GM10266 (cell line): ENCODE measurements around the gene TNRC6C.

Experiments
- DNase-seq: peaks from one replicate; pipeline ENCODE4 v3.0.0; 2012; ENCODE audit errors: extremely low spot score
- TF ChIP-seq, protein P1 (sequence below): IDR thresholded peaks from 2 replicates; pipeline ENCODE4 v1.5.1; 2012; ENCODE audit warnings: mild to moderate bottlenecking, low read depth; ENCODE audit not compliant: control insufficient read depth, insufficient read depth; ENCODE audit errors: missing control alignments

The TNRC6C gene, protein sequence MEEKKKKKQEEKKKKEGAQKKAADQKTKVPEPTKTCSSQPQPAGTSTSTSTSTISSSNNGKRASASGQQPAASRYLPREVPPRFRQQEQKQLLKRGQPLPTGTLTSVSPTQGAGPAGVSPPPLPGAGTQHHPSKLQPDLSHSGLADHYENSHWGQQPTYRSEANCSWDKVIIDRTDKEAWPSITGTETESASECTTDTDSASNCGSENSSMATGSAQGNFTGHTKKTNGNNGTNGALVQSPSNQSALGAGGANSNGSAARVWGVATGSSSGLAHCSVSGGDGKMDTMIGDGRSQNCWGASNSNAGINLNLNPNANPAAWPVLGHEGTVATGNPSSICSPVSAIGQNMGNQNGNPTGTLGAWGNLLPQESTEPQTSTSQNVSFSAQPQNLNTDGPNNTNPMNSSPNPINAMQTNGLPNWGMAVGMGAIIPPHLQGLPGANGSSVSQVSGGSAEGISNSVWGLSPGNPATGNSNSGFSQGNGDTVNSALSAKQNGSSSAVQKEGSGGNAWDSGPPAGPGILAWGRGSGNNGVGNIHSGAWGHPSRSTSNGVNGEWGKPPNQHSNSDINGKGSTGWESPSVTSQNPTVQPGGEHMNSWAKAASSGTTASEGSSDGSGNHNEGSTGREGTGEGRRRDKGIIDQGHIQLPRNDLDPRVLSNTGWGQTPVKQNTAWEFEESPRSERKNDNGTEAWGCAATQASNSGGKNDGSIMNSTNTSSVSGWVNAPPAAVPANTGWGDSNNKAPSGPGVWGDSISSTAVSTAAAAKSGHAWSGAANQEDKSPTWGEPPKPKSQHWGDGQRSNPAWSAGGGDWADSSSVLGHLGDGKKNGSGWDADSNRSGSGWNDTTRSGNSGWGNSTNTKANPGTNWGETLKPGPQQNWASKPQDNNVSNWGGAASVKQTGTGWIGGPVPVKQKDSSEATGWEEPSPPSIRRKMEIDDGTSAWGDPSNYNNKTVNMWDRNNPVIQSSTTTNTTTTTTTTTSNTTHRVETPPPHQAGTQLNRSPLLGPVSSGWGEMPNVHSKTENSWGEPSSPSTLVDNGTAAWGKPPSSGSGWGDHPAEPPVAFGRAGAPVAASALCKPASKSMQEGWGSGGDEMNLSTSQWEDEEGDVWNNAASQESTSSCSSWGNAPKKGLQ (N-terminal part only)

DNA sequence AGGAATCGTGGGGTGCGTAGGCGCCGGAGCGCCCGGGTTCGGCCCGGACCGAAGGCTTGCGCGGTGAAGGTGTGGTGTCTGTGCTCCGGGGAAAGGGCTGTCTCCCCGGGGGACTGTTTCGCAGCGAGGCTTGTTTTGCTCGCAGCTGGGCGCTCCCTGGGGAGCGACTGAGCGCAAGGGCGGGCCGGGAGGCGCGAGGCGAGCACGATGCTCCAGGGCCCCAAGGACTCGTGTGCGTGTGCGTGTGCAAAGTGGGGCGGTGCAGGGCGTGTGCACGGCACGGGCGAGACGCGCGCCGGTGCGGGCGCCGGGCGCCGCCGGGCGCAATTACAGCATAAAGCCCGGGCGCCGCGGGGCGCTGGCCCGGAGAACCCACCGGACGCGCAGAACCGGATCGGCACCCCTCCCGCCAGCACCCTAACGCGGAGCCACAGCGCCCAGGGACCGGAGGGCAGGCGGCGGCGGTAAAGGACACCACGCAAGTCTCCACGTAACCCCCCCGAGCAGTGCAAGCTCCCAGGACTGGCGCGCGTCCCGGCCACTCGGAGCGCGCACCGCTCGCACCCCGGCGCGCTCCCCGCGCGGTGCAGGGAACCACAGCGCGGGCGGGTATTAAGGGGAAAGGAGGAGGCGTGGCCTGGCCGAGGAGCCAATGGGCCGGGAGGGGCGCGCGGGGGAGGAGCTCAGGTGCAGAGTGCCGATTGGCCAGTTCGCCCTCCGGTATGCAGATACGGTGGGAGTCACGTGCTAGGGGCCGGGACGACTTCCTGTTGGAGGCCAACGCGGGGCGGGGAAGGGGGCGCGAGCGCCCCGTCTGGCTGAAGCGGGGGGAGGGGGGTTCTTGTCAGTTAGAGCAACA is at the start of gene TNRC6C:
Gene TNRC6C (plus strand): TSS at position 847 of the 859 bp plus-strand sequence. CDS start 45,504 bp downstream, outside the sequence.
- TF ChIP-seq, protein P1, sequence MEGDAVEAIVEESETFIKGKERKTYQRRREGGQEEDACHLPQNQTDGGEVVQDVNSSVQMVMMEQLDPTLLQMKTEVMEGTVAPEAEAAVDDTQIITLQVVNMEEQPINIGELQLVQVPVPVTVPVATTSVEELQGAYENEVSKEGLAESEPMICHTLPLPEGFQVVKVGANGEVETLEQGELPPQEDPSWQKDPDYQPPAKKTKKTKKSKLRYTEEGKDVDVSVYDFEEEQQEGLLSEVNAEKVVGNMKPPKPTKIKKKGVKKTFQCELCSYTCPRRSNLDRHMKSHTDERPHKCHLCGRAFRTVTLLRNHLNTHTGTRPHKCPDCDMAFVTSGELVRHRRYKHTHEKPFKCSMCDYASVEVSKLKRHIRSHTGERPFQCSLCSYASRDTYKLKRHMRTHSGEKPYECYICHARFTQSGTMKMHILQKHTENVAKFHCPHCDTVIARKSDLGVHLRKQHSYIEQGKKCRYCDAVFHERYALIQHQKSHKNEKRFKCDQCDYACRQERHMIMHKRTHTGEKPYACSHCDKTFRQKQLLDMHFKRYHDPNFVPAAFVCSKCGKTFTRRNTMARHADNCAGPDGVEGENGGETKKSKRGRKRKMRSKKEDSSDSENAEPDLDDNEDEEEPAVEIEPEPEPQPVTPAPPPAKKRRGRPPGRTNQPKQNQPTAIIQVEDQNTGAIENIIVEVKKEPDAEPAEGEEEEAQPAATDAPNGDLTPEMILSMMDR, result no peak
- peak; percentile 96 for DNase-seq

DNA sequence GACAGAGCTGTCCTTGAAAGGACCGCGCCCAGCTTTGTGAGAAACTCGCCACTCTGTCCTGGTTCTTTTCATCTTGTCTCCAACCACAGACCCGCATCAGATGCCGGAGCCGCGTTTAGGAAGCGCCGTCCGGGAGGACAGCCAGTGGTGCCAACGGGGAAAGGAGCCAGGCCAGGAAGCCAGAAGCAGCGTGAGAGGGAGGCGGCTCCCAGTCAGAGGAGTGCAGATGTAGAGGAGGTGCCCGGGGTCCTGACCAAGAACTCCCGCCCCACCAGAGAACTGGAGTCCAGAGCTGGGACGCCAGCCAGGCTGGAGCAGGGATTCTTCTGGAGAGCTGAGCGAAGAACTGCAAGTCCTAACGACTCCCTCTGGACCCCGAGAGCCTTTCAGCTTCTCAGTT is 49.3 kb upstream of the TNRC6C start:
- DNase-seq, result no peak
- TF ChIP-seq, protein P1, result no peak

DNA sequence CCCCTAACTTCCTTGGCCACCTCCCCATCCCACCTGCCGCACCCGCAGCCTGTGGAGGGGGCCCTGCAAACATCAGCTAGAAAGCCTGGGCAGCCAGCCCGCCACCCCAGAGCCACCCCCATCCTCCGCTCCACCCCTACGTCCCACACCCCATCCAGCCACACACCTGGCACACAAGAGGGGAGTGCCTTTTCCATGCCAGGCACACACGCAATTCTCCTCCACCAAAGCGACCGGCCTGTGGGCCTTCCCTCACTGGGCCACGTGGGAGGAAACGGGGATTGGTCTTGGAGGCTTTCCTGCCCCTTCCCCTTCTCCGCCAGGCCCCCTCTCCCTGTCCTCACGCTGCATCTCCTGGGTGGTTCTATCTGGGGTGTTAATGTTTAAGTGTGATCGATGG is 48.7 kb upstream of the TNRC6C start:
- DNase-seq, result no peak
- TF ChIP-seq, protein P1, result no peak

GRCh38 chr17:77914385-77915254 is 43.9 kb upstream of the TNRC6C start:
- TF ChIP-seq, protein P1, result no peak
- DNase-seq, result no peak

DNA sequence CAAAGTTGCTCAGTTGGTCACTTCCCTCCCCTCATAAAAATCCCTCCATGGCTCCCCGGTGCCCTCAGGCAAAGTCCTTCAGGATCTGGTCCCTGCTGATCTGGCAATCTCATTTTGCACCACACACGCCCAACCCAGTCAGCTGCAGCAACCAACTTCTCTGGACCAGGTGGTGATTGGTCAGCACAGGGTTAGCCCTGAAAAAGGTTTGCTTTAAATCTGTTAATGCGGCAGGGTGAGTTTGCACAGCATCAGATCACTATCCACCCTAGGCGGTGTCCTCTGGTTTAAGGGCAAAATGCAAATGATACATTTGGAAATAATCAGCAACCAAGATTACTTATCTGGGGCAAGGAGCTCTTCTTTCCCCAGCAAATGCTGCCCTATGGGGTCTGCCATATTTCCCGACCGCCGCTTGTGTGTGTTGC is 42.9 kb upstream of the TNRC6C start:
- TF ChIP-seq, protein P1, result no peak
- no peak for DNase-seq
